CD4-positive, alpha-beta T cell treated with Interleukin-2 at 100 ng/mL for 4 hours (primary cell): ENCODE measurements around the gene ZSCAN21.
"Not testable (repeated sequence)": the region's sequence is repeated elsewhere in the genome, so short reads cannot be mapped to it uniquely, and the experiment has no call there.

Source experiments
- DNase-seq: peaks from one replicate; pipeline ENCODE4 v3.0.0-alpha.2; 2020; ENCODE audit warnings: low spot score

The ZSCAN21 gene

DNA sequence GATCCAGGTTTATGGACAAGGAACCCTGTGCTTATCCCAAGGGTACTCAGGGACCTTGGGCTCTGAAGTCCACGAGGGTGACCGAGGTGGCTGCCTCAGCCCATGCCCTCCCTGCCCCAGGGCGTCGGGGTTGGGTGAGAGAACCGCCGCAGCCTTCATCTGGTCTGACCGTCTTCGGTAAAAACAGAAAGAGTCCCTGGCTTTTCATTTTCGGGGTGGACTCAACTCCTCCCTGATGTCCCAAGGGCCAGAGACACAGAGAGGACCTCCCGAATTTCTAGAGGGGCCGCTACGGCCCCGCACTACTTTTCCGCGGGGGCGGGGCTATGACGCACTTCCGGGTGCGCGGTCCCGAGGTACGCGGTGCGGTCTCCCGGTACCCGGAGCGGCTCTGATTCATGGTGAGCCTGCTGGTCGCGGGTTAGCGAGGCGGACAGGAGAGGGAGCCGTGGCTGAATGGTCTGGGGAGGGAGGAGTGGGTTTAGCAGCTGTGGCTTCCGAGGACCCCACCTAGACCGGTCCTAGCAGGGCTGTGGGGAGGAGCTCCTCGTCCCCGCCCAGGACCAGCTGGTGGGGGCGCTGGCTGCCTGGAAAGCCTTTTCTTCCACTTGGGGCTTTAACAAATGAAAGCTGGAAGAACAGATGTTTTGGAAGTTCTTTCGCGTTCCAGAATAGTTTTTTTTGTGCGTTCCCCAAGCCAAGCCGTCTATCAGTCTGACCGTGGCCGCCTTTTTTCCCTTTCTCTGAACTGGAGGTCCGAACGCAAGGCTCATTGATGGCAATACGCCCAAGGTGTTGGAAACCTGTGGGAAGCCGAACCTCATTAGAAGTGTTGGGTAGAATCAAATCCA lies at the start of gene ZSCAN21:
ZSCAN21 (plus strand) TSS at position 334 of the 851 bp plus-strand sequence. CDS start 7,233 bp downstream, outside the sequence.
- DNase-seq: peak; percentile 83

DNA sequence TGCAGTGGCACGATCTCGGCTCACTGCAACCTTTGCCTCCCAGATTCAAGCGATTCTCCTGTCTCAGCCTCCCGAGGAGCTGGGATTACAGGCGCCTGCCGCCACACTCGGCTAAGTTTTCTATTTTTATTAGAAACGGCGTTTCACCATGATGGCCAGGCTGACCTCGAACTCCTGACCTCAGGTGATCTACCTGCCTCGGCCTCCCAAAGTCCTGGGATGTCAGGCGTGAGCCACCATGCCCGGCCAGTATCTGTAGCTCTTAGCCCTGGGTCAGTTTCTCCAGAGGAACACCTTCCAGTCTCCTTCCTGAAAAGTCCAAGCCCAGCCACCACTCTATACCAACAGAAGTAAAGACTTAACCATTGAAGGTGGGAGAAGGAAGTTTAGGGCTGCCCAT lies 49.3 kb upstream of the ZSCAN21 start:
- DNase-seq: no peak

DNA sequence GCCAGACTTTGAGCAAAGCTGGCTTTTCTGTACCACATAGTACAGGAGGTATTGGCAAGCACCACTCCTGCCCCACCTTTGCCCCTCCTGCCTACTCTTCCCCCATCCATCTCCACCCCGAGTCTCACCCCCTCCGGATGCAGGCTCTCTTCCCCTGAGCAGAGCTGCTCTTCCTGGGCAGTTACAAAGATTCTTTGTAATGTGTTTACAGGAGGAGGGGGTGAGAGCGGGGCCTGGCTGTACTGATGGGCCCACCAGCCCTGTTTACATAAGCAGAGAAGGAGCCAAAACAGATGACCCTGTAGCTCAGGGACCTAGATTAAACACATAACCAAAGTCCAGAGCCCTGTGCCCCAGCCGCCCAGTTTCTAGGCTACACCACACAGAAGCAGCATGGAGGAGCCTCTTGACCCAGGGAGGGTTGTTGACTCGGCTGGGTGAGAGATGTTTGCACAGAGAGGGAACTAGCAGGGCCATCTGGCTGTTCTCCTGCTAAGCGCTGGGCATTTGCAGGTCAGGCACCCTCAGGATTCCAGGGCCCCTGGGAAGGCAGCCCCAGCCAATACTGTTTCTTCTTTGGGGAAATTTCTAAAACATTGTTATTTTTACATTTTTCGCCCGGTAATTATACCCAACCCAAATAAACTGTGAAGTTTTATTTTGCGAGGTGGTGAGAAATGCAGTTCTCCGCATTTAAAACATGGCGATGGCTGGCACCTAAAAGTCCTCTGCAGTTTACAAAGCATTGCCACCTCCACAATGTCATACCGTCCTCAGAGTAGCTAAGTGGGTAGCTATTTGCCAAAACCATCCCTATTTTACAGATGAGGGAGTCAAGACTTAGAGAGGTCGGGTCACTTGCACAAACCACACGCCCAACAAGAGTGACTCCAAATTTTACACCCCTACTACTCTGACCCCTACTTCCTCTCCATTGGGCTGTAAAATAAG lies 45.6 kb upstream of the ZSCAN21 start:
- DNase-seq: no peak

DNA sequence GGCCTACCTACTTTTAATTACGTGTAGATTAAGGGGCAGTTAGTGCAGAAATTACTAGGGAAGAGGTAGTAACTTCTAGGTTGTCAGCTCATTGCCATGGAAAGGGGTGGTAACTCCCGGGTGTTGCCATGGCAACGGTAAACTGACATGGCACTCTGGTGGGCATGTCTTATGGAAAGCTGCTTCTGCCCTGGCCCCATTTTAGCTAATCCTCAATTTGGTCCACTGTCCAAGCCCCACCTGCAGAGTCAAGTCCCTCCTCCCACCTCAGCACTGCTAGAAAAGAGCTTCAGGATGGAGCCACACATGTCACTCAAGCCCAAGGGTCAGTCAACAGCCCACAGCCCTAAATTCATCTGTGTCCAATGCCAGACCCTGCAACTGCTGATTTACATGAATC lies 41.7 kb upstream of the ZSCAN21 start:
- DNase-seq: no peak

DNA sequence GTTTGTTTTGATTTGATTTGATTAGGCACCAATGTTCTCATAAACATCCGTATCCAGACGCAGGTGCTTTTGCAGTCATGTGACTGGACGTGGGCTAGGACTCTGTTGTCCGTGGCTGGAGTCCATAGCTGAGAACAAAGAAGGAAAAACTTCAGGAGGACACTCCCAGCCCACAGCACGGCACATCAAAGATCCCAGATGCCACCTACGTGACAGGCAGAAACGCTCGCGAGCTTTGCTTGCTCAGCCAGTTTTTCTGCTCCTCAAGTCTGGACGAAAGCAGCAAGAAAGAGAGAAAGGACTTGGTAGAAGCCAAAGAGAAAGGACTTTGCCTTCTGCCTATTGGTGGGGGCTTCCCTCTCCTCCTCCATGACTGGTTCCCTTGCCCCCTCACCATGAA lies 41.0 kb upstream of the ZSCAN21 start:
- no peak for DNase-seq

DNA sequence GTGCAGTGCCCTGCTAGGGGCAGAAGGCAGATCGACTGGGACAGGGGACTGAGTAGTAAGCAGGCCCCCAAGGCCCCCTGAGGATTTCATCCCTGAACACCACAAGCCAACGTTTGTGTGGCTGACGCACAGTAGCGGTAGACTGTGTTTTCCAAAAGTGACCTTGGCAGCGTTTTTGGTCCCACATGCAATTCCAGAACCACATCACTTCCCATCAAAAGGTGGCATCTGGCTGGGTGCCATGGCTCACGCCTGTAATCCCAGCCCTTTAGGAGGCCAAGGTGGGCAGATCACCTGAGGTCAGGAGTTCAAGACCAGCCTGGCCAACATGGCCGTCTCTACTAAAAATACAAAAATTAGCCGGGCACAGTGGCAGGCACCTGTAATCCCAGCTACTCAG lies 39.6 kb upstream of the ZSCAN21 start:
- not testable (repeated sequence) for DNase-seq

DNA sequence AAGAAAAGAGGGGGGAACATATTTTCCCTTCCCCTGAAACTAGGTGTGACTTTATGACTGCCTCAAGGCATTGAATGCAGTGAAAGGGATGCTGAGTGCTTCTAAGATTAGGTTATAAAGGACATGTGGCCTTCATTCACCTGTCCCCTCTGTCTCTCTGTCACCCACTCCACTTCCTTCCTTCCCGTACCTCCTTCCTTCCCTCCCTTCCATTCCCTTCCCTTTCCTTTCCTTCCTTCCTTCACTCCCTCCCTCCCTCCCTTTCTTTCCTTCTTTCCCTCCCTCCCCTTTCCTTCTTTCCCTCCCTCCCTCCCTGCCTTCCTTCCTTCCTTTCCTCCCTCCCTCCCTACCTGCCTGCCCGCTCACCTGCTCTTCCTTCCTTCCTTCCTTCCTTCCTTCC lies 38.7 kb upstream of the ZSCAN21 start:
- DNase-seq: no peak

DNA sequence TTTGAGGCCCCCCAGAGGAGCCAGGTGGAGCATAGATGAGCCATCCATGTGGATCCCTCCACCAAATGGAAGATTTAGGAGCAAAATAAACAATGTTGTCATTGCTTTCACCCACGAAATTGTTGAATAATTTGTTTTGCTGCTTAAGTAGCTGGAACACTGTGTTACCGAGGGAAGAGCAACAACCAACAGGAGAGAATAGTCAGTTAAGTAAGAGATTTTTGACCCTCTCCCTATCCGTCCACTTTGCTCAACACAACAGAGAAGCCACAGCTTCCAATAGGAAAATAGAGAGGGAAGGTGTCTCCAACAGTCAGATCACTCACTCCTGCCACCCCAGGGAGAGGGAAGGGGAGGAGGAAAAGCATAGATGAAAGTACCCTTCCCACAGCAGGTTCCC lies 38.1 kb upstream of the ZSCAN21 start:
- DNase-seq: no peak

DNA sequence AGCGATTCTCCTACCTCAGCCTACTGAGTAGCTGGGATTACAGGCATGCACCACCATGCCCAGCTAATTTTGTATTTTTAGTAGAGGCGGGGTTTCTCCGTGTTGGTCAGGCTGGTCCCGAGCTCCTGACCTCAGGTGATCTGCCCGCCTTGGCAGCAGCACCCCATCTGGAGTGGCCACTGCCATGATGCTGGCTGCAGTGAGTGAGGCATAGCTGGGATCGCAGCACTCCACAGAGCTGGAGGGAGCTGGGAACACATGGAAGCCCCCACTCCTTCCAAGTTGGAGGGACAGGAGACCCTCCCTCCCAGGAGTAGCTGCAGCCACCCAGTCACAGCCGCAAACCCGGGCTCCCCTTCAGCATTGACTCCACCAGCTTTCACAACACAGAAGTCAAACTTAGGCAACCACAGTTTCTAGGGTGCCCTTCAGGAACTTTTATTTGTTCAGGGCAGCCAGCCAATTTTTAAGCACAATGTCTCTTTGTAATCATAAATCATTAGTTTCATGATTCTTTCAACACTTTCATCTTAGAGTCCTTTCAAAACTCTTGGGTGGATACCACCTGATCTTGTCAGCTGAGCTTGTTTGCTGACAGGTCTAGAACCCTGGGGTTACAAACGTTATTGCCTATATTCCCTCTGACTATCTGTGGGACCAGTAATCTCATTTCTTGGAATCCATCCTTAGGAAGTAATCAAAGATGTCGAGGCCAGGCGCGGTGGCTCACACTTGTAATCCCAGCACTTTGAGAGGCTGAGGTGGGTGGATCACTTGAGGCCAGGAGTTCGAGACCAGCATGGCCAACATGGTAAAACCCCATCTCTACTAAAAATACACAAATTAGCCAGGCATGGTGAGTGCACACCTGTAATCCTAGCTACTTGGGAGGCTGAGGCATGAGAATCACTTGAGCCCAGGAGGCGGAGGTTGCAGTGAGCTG lies 36.9 kb upstream of the ZSCAN21 start:
- not testable (repeated sequence) for DNase-seq

DNA sequence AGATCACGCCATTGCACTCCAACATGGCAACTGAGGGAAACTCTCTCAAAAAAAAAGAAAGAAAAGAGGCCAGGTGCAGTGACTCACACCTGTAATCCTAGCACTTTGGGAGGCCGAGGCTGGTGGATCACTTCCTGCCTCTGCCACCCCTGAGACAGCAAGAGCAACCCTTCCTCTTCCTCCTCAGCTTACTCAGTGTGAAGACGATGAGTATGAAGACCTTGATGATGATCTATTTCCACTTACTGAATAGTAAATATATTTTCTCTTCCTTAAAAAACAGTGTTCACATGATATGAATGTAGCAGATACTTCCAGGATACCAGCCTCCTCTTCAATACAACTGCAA lies 36.3 kb upstream of the ZSCAN21 start:
- DNase-seq: peak; percentile 31

DNA sequence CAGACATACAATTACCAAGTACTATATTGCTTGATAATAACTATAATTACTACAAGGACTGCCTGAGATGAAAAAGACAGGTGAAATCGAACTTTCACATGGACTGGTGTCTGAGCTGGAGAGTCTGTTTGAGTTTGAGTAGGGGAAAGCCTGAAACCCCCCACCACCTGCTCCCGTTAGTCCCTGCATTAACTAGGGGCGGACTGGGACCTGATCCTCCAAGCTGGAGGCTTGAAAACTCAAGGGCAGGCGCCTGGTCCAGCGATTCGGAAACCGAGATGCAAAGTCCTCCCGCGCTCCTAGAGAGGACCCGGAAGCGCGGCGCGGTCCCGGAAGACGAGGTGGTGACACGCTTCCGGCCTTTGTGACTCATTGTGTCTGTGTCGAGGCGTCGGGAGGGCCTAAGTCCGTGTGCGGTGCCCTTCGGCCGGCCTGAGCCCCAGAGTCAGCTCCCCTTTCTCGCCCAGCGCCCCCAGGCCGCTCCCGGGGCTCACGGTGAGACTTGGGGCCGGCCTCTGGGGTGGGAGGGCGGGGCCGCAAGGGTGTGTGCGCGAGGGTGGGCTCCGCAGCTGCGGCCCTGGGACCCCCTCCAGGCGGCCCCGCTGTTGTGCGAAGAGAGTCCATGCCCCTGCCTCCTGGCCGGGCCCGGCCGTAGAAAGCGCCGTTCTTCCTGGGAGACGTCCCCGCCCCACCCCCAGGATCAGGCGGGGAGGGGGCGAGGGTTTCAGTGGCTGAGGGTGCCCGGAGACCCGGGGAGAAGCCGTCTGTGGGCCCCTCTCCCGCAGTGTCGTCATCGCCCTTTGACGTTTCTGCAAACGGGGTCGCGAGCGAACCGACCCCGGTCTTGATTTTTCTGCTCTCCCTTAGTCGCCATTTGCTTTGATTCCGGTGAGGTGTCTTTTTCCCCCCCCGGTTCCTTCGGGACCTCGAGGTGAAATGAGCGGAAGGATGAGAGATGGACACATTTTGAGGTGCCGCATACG lies 34.1 kb upstream of the ZSCAN21 start, which contains the start of gene ZKSCAN1:
ZKSCAN1 (plus strand) TSS at position 365 of the 983 bp plus-strand sequence. CDS start 7,911 bp downstream, outside the sequence.
- DNase-seq: peak; percentile 89

DNA sequence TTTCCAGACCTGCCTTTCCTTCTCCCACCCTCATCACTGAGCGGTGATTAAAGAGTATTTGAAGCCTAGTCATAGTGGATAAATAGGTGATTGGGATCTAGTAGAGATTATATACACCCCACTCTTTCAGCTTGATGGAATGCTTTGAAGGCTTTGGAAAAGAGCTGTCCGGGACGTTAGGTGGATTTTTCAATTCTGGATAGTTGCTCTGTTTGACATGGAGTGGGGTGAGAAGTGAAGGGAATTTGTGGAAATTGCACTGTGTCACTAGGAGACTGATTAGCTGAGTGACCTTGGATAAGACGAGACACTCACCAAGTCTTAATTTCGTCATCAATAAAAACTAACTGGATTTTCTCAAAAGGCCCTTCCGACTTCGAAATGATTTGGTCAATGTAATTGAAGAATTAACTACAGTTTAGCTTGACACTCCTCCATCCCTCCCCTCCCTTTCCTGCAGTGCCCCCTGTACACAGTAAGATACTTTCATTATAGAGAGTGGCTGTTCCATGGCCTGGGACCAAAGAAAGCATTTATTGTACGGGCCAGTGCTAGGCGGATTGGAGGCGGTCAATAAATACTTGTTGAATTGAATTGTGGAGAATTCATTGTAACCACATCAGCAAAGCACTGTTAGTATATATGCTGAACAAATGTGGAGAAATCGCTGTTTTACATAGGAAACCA lies 33.2 kb upstream of the ZSCAN21 start:
- DNase-seq: no peak

DNA sequence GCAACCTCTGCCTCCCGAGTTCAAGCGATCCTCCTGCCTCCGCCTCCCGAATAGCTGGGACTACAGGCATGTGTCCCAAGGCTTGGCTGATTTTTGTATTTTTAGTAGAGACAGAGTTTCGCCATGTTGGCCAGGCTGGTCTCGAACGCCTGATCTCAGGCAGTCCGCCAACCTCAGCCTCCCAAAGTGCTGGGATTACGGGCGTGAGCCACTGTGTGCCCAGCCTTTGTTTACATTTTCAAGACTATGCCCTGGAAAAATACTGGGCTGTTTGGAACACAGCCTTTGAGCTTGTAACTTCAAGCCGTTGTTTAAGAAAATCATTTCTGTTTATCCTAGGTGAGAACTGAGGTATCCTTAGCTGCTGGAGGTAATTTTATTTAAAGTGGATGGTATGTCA lies 32.3 kb upstream of the ZSCAN21 start:
- no peak for DNase-seq

DNA sequence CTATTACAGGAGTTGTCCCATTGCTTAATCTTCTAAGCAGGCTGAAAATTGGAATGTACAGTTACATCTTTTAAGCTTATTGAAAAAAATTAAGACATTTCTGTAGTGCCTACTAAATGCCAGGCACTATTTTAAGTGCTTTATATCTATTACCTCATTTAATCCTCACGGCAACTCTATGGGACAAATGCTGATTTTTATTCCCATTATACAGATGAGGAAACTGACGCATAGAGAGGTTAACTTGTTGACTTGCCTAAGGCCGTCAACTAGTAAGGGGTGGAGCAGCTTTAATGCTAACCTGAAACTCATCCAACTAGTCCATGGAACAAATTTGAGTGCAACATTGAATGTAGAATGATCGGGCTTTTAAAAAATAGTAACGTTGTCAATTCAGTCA lies 31.7 kb upstream of the ZSCAN21 start:
- DNase-seq: no peak

DNA sequence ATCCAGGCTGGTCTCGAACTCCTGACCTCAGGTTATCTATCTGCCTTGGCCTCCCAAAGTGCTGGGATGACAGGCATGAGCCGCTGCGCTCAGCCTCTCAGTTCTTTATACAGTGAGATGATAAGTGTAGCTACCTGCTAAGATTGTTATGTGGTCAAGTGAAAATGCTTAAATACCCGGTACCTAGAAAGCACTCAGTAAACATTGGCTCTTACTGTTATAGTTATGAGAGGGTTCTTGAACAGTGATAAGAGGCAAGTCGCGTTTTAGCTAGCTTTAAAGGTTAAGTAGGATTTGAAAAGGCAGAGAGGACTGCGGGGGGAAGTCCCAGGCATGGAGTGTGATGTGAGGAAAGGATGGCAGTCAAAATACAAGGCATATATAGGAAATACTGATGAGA lies 29.7 kb upstream of the ZSCAN21 start:
- no peak for DNase-seq

DNA sequence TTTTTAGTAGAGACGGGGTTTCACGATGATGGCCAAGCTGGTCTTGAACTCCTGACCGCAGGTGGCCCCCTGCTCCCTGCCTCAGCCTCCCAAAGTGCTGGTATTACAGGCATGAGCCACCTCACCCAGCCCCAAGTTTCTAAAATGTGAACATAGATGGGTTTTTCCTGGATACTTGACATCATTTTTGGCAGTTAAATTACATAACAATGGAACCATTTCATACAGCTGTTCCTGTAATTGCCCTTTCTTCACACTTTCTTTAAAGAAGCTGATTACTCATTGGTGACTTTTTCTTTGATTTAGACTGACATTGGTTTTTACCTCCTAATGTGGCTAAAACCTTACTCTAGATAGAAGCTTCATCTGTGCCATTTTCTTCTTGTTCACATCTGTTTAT lies 28.3 kb upstream of the ZSCAN21 start:
- no peak for DNase-seq

DNA sequence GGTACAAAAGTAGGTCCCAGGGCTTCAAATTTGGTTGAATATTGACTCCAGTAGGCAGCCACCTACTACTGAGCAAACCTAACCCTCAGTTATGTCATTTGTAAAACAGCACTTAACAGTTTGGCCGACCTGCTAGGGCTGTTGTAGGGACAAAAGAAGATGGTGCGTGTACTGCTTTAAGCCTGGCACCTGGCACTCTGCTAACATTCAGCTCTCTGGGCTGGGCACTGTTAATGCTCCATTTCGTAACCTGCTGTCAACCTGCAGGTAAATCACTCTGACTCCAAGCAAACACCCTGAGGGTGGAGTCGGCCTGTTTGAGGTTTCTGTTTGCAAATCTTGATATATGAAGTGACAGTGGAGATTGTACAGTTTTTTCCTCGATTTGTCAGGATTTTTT lies 27.0 kb upstream of the ZSCAN21 start:
- DNase-seq: no peak

DNA sequence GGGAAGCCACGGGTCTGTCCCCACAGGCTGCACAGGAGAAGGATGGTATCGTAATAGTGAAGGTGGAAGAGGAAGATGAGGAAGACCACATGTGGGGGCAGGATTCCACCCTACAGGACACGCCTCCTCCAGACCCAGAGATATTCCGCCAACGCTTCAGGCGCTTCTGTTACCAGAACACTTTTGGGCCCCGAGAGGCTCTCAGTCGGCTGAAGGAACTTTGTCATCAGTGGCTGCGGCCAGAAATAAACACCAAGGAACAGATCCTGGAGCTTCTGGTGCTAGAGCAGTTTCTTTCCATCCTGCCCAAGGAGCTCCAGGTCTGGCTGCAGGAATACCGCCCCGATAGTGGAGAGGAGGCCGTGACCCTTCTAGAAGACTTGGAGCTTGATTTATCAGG lies 26.0 kb upstream of the ZSCAN21 start:
- no peak for DNase-seq

DNA sequence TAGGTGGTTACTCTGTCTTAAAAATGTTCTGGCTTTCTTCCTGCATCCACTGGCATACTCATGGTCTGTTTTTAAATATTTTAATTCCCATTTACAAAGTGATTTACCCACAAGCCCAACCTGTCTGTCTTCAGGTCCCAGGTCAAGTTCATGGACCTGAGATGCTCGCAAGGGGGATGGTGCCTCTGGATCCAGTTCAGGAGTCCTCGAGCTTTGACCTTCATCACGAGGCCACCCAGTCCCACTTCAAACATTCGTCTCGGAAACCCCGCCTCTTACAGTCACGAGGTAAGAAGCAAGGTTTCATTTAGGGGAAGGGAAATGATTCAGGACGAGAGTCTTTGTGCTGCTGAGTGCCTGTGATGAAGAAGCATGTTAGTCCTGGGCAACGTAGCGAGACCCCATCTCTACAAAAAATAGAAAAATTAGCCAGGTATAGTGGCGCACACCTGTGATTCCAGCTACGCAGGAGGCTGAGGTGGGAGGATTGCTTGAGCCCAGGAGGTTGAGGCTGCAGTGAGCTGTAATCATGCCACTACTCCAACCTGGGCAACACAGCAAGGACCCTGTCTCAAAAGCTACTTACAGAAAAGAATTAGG lies 25.5 kb upstream of the ZSCAN21 start:
- no peak for DNase-seq

DNA sequence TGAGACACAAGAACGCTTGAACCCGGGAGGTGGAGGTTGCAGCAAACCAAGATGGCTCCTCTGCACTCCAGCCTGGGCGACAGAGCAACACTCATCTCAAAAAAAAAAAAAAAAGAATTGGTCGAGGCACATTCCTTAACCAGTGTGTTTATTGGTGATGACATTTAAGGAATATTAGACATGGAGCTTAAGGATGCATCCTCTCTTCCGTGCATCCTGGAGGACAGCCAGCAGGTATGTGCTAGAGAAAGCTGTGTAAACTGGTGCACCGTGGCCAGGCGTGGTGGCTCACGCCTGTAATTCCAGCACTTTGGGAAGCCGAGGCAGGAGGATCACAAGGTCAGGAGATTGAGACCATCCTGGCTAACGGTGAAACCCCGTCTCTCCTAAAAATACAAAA lies 22.4 kb upstream of the ZSCAN21 start:
- no peak for DNase-seq
